GM20000 (cell line): Measurements from ENCODE around the gene GCGR.

Experiments
- DNase-seq: peaks from one replicate; pipeline ENCODE4 v3.0.0; 2012; ENCODE audit warnings: low spot score
- CTCF ChIP-seq: IDR thresholded peaks from 2 replicates; pipeline ENCODE4 v1.5.1; 2012; ENCODE audit warnings: mild to moderate bottlenecking, control low read depth; ENCODE audit errors: extremely low read depth, missing control alignments

GCGR gene

GRCh38 chr17:81808778-81809555 lies 5.0 kb downstream of the GCGR start:
- DNase-seq = no peak
- no peak for TF ChIP-seq CTCF

- no peak for DNase-seq
- TF ChIP-seq CTCF = no peak
Observed at GRCh38 chr17:81809556-81809998, 5.6 kb downstream of the GCGR start.

DNA sequence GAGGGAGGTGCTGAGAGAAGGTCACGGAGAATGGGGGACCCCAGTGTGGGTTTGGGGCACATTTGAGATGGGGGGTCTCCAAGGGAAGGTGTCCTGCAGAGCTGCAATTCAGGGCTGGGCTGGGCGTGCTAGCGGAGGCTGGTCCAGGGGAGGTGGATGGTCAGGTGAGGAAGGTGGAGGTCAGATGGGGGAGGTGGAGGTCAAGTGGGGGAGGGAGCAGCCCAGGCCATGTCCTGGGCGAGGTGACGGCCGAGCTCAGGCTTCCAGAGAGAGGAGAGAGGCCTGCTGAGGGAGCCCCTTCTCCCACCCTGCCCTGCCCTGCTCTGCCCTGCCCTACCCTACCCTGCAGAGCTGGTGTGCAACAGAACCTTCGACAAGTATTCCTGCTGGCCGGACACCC lies 6.5 kb downstream of the GCGR start:
- no peak for TF ChIP-seq CTCF
- DNase-seq = no peak

DNA sequence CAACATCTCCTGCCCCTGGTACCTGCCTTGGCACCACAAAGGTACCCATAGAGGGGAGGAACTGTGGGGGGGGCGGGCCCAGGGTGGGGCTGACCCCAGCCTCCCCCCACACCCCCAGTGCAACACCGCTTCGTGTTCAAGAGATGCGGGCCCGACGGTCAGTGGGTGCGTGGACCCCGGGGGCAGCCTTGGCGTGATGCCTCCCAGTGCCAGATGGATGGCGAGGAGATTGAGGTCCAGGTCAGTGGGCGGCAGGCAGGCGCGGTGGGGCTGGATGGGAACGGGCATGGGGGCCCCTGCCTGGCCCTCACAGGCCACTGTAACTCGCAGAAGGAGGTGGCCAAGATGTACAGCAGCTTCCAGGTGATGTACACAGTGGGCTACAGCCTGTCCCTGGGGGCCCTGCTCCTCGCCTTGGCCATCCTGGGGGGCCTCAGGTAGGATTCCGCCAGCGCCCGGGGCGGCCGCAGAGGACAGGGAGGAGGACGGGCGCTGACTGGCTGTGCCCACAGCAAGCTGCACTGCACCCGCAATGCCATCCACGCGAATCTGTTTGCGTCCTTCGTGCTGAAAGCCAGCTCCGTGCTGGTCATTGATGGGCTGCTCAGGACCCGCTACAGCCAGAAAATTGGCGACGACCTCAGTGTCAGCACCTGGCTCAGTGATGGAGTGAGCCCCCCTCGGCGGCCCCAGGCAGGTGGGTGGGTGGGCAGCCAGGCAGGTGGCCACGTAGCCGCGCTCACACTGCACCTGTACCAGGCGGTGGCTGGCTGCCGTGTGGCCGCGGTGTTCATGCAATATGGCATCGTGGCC lies 7.1 kb downstream of the GCGR start:
- TF ChIP-seq CTCF = no peak
- no peak for DNase-seq

DNA sequence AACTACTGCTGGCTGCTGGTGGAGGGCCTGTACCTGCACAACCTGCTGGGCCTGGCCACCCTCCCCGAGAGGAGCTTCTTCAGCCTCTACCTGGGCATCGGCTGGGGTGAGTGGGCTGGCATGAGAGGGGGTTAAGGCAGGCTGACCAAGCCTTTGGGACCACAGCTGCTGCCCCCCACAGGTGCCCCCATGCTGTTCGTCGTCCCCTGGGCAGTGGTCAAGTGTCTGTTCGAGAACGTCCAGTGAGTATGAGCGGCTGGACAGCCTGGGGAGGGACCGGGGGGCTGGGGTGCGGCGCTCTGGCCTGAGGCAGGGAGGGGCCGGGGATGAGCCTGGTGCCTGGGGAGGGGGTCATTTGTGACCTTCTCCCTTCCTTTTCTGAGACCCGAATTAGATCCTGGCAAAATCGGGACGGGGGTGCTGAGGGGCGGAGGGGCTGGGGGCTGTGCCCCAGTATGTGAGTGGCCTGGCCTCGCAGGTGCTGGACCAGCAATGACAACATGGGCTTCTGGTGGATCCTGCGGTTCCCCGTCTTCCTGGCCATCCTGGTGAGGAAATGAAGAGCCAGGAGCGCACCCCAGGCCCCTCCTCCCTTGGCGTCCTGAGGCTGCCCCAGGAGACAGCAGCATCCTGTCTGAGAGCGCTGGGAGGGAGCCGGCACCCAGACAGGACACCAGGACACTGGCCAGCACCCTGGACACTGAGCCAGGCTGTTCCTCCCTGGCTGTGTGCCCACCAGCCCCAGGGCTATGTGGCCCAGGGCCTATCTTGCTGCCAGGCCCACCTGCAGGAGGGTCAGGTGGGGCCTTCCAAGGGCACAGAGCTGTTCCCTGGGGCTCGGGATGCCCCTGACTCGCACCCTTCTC lies 8.0 kb downstream of the GCGR start:
- TF ChIP-seq CTCF = no peak
- DNase-seq = no peak

DNA sequence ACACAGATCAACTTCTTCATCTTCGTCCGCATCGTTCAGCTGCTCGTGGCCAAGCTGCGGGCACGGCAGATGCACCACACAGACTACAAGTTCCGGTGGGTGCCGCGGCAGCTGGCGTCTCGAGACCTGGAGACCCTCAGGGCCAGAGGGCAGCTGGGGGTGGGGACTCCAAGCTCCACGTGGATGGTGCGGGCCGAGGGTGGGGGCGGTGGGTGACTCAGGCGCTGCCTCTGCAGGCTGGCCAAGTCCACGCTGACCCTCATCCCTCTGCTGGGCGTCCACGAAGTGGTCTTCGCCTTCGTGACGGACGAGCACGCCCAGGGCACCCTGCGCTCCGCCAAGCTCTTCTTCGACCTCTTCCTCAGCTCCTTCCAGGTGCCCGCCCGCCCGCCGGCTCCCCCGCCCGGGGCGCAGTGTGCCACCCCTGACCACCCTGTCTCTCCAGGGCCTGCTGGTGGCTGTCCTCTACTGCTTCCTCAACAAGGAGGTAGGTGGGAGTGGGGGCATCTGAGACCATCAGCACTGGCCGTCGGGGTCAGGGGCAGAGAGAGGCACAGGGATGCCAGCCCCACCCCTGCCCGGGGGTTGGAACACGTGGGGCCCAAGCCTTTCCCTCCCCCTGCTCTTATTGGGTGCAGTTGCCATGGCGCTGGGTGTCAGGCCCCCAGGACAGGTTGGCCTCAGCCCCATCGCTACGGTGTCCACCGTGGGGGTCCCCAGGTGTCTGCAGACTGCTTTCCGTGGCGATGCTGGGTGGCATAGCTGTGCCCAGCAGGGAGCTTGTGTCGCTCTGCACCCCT lies 8.8 kb downstream of the GCGR start:
- TF ChIP-seq CTCF = no peak
- no peak for DNase-seq
